CD4-positive, alpha-beta T cell treated with Interleukin-2 at 100 ng/mL for 4 hours (primary cell): ENCODE measurements around the gene CDK4.
"Not testable (repeated sequence)": the region's sequence is repeated elsewhere in the genome, so short reads cannot be mapped to it uniquely, and the experiment has no call there.

Source experiments
- DNase-seq: peaks from one replicate; pipeline ENCODE4 v3.0.0-alpha.2; 2020; ENCODE audit warnings: low spot score

The CDK4 gene

GRCh38 chr12:57724936-57725740, 27.0 kb downstream of the CDK4 start:
- DNase-seq = no peak

GRCh38 chr12:57724003-57724935, 27.8 kb downstream of the CDK4 start:
- DNase-seq = no peak

- DNase-seq = no peak
Measured at GRCh38 chr12:57723630-57723962, 28.5 kb downstream of the CDK4 start.

- DNase-seq = no peak
Measured at GRCh38 chr12:57722716-57723629, 29.1 kb downstream of the CDK4 start.

- not testable (repeated sequence) for DNase-seq
Measured at GRCh38 chr12:57721846-57722608, 30.1 kb downstream of the CDK4 start.

GRCh38 chr12:57720606-57721595, 31.2 kb downstream of the CDK4 start:
- DNase-seq = no peak

- no peak for DNase-seq
Measured at GRCh38 chr12:57719777-57720605, 32.1 kb downstream of the CDK4 start.

- DNase-seq = no peak
Measured at GRCh38 chr12:57718641-57719528, 33.2 kb downstream of the CDK4 start.

- DNase-seq = no peak
Measured at GRCh38 chr12:57717846-57718640, 34.1 kb downstream of the CDK4 start.

GRCh38 chr12:57717131-57717530, 35.0 kb downstream of the CDK4 start:
- DNase-seq = no peak

- DNase-seq = no peak
Measured at GRCh38 chr12:57716305-57716704, 35.8 kb downstream of the CDK4 start.

GRCh38 chr12:57715786-57716185, 36.3 kb downstream of the CDK4 start:
- DNase-seq = no peak

- not testable (repeated sequence) for DNase-seq
Measured at GRCh38 chr12:57715036-57715748, 36.9 kb downstream of the CDK4 start.

- no peak for DNase-seq
Measured at GRCh38 chr12:57713209-57713608, 38.9 kb downstream of the CDK4 start.

- DNase-seq = no peak
Measured at GRCh38 chr12:57712701-57713100, 39.4 kb downstream of the CDK4 start.

GRCh38 chr12:57708296-57708695, 43.8 kb downstream of the CDK4 start:
- DNase-seq = no peak

GRCh38 chr12:57707250-57707649, 44.9 kb downstream of the CDK4 start:
- DNase-seq = no peak
